Epithelial cell of esophagus (primary cell): ENCODE measurements around the gene SORD.

ENCODE experiments used
- DNase-seq: peaks from one replicate; pipeline ENCODE4 v3.0.0; 2010; ENCODE audit warnings: low read depth
- H3K4me3 ChIP-seq: 2 replicates; pipeline ENCODE4 v1.5.1; 2011; ENCODE audit warnings: mild to moderate bottlenecking, low read length, control low read depth
- CTCF ChIP-seq: IDR thresholded peaks from 2 replicates; pipeline ENCODE4 v1.5.1; 2011; ENCODE audit warnings: low read depth, mild to moderate bottlenecking, low read length, control low read depth, inconsistent platforms; ENCODE audit not compliant: insufficient read depth; ENCODE audit errors: missing control alignments

The SORD gene

GRCh38 chr15:45114751-45115085 is 91.7 kb downstream of the SORD start:
- no peak overlapping the region for H3K4me3 ChIP-seq
- no peak for DNase-seq
- no peak for TF ChIP-seq CTCF

DNA sequence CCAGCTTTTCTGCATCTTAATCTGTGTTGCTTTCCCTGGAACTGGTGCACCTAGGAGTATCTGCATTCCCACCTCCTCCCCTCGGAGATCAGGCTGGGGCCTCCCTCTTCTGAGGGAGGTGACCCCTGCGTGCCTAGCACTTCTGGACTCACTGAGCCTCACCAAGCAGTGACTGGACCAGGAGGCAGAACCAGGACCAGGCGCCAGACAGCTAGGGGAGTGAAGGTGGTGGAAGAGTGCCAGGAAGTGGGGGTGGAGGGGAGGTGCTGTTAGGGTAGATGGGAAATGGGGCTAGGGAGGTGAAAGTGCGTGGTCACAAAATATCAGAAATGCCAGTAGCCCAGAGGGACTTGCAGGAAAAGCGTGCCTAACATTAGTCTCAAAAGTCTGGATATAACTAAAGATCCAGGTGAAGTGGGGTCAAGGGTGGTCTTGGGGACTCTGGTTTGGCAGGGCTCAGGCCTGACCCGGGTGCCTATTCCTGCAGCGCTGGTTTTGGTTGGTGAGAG is 92.4 kb downstream of the SORD start:
- H3K4me3 ChIP-seq, result no peak overlapping the region
- no peak for DNase-seq
- no peak for TF ChIP-seq CTCF

DNA sequence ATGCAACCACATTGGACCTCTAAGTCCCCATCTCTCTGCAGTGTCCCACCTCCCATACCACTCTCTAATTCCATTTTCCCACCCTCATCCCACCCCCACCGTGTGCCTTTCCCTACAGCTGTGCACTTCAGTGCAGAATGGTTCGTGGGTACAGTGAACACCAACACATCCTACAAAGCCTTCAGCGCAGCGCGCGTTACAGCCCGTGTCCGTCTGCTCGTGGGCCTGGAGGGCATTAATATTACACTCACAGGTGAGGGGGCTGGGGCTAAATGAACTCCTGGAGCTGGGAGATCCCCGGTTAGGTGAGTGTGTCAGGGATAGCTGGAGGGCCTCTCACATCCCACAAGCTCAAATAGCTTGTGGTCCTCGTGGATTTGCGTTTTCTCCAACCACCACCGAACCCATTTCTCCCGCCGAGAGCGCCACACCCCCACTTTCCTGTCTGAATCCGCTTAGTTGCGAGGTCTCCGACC is 93.0 kb downstream of the SORD start:
- no peak overlapping the region for H3K4me3 ChIP-seq
- TF ChIP-seq CTCF, result no peak
- DNase-seq, result no peak

DNA sequence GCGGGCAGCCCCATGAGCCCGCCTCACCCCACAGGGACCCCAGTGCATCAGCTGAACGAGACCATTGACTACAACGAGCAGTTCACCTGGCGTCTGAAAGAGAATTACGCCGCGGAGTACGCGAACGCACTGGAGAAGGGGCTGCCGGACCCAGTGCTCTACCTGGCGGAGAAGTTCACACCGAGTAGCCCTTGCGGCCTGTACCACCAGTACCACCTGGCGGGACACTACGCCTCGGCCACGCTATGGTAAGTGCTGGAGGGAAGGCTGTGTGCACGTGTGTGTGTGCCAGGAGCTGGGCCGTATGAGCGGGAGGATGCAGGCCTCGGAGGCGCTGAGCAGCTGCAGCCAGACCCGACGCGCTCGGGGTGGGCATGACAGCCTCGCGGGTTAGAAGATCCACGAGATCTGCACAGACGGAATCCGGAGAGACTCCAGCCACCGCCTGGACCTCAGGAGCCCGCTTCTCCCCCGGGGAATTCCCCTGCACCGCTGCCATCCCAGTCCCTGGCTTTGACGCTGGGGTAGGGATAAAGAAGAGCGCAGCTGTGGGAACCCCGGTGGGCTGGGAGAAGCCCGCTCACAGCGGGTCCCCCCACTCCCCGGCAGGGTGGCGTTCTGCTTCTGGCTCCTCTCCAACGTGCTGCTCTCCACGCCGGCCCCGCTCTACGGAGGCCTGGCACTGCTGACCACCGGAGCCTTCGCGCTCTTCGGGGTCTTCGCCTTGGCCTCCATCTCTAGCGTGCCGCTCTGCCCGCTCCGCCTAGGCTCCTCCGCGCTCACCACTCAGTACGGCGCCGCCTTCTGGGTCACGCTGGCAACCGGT is 93.7 kb downstream of the SORD start:
- TF ChIP-seq CTCF, result no peak
- no peak for DNase-seq
- H3K4me3 ChIP-seq, result no peak overlapping the region

DNA sequence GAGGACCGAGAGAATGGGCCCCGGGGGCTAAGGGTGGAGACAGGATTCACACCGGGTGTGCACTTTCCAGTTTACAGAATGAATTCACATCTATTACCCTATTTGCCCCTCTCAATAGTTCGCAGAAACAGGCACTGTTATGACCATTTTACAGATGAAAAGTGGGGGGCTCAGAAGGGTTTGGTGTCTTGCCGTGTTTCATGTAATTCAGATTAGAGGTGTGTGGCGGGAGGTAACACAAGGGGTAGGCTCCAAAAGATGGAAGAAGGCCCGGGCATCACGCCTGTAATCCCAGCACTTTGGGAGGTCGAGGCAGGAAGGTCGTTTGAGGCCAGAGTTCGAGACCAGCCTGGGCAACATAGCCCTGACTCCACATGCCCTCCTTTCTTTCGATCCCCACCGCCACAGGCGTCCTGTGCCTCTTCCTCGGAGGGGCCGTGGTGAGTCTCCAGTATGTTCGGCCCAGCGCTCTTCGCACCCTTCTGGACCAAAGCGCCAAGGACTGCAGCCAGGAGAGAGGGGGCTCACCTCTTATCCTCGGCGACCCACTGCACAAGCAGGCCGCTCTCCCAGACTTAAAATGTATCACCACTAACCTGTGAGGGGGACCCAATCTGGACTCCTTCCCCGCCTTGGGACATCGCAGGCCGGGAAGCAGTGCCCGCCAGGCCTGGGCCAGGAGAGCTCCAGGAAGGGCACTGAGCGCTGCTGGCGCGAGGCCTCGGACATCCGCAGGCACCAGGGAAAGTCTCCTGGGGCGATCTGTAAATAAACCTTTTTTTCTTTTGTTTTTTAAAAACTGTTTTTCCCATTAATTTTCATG is 94.5 kb downstream of the SORD start:
- no peak overlapping the region for H3K4me3 ChIP-seq
- no peak for DNase-seq
- TF ChIP-seq CTCF, result no peak

DNA sequence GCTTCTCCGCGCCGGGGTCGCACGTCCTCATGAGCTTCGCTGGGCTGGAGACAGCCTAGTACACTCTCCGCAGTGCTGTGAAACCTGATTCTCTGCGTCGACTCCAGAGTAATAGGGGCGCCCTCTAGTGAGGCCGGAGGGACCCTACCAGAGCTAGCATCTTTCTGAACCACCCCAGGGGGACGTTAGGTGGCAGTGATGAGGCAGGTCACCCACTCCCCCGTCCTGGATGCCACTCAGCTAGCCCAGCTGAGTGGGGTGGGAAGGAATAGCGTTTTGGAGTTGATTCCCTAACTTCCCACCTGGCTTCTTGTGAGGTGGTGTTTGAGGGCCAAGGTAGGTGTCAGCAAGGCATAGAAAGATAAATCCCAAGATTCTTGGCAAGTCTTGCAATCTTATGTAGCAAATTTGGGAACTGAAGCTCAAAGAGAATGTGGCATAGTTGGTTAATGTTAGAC is 95.2 kb downstream of the SORD start:
- peak; percentile 100 for TF ChIP-seq CTCF
- no peak overlapping the region for H3K4me3 ChIP-seq
- peak; percentile 91 for DNase-seq
